MM.1S (cell line): Measurements from ENCODE around the gene BRINP2.

ENCODE experiments used
- CTCF ChIP-seq: fragments of 300-600 bp; sonication (generic); IDR thresholded peaks from 2 replicates; pipeline ENCODE4 v1.5.1; 2016; ENCODE audit warnings: antibody characterized with exemption, low read length, mixed read lengths
- EZH2 ChIP-seq: fragments of 300-600 bp; sonication (generic); optimal IDR thresholded peaks from 2 replicates; pipeline ENCODE3; 2017; ENCODE audit warnings: low read depth, mild to moderate bottlenecking, antibody characterized with exemption, low read length, mixed read lengths

GRCh38 chr1:177283380-177283779 is 112.6 kb downstream of the BRINP2 start:
- TF ChIP-seq CTCF (no peak), EZH2 (no peak)
